Measurements from ENCODE around the gene WNT5A.

The WNT5A gene

GRCh38 chr3:55473788-55474187 lies 13.3 kb downstream of the WNT5A start:
- DNase-seq (ENCODE audit: low read depth): no peak
- no peak overlapping the region for H3K4me3 ChIP-seq (ENCODE audit: low read depth, low read length)
- TF ChIP-seq CTCF (IDR thresholded peaks at IDR 0.05; ENCODE audit: control insufficient read depth, extremely low read depth, insufficient read depth): no peak

- DNase-seq (ENCODE audit: low read depth): no peak
- H3K4me3 ChIP-seq (ENCODE audit: low read depth, low read length): no peak overlapping the region
- no peak for TF ChIP-seq CTCF (IDR thresholded peaks at IDR 0.05; ENCODE audit: control insufficient read depth, extremely low read depth, insufficient read depth)
Measured at GRCh38 chr3:55471522-55472280, 15.4 kb downstream of the WNT5A start.

- no peak for DNase-seq (ENCODE audit: low read depth)
- no peak overlapping the region for H3K4me3 ChIP-seq (ENCODE audit: low read depth, low read length)
- no peak for TF ChIP-seq CTCF (IDR thresholded peaks at IDR 0.05; ENCODE audit: control insufficient read depth, extremely low read depth, insufficient read depth)
Measured at GRCh38 chr3:55471084-55471483, 16.0 kb downstream of the WNT5A start.

GRCh38 chr3:55469957-55470526 lies 17.1 kb downstream of the WNT5A start:
- no peak for DNase-seq (ENCODE audit: low read depth)
- no peak for TF ChIP-seq CTCF (IDR thresholded peaks at IDR 0.05; ENCODE audit: control insufficient read depth, extremely low read depth, insufficient read depth)
- H3K4me3 ChIP-seq (ENCODE audit: low read depth, low read length): no peak overlapping the region

- no peak overlapping the region for H3K4me3 ChIP-seq (ENCODE audit: low read depth, low read length)
- no peak for DNase-seq (ENCODE audit: low read depth)
- no peak for TF ChIP-seq CTCF (IDR thresholded peaks at IDR 0.05; ENCODE audit: control insufficient read depth, extremely low read depth, insufficient read depth)
Measured at GRCh38 chr3:55468251-55468650, 18.9 kb downstream of the WNT5A start.

GRCh38 chr3:55467099-55467498 lies 20.0 kb downstream of the WNT5A start:
- no peak for DNase-seq (ENCODE audit: low read depth)
- no peak for TF ChIP-seq CTCF (IDR thresholded peaks at IDR 0.05; ENCODE audit: control insufficient read depth, extremely low read depth, insufficient read depth)
- H3K4me3 ChIP-seq (ENCODE audit: low read depth, low read length): no peak overlapping the region

GRCh38 chr3:55466526-55466925 lies 20.6 kb downstream of the WNT5A start:
- DNase-seq (ENCODE audit: low read depth): no peak
- no peak for TF ChIP-seq CTCF (IDR thresholded peaks at IDR 0.05; ENCODE audit: control insufficient read depth, extremely low read depth, insufficient read depth)
- no peak overlapping the region for H3K4me3 ChIP-seq (ENCODE audit: low read depth, low read length)
